HUES6 (cell line): ENCODE results near the gene TJAP1.
"Not testable (repeated sequence)": the region's sequence is repeated elsewhere in the genome, so short reads cannot be mapped to it uniquely, and the experiment has no call there.

Source experiments
- H3K27ac ChIP-seq: 2 replicates; pipeline ENCODE4 v1.7.0; 2013; ENCODE audit warnings: low read depth, mild to moderate bottlenecking, low read length, inconsistent platforms
- H3K27me3 ChIP-seq: 2 replicates; pipeline ENCODE4 v1.6.1; 2013; ENCODE audit warnings: low read length; ENCODE audit not compliant: control insufficient read depth, insufficient read depth
- H3K36me3 ChIP-seq: 2 replicates; pipeline ENCODE4 v1.6.1; 2013; ENCODE audit warnings: low read length; ENCODE audit not compliant: control insufficient read depth, insufficient read depth
- H3K4me1 ChIP-seq: 2 replicates; pipeline ENCODE4 v1.6.1; 2013; ENCODE audit warnings: low read length; ENCODE audit not compliant: control insufficient read depth, insufficient read depth
- H3K4me3 ChIP-seq: 2 replicates; pipeline ENCODE4 v1.5.1; 2013; ENCODE audit warnings: low read depth, low read length
- H3K9ac ChIP-seq: one replicate; pipeline ENCODE4 v1.6.1; 2013; ENCODE audit warnings: mild to moderate bottlenecking, low read length
- H3K9me3 ChIP-seq: 2 replicates; pipeline ENCODE4 v1.6.1; 2013; ENCODE audit warnings: low read depth, low read length; ENCODE audit not compliant: control insufficient read depth, insufficient read depth

Gene TJAP1

GRCh38 chr6:43517505-43518357 is 40.4 kb downstream of the TJAP1 start:
- H3K4me1 ChIP-seq, result peaks cover 10% of the 10 kb centered on the region
- H3K27me3 ChIP-seq, result no peaks in the 10 kb centered on the region
- peak overlapping the region; percentile 95 for H3K9ac ChIP-seq
- no peaks in the 10 kb centered on the region for H3K9me3 ChIP-seq
- H3K27ac ChIP-seq, result peak overlapping the region; percentile 64; the same call in 1 of the 2 replicates
- H3K4me3 ChIP-seq, result peak overlapping the region; percentile 89
- peaks cover 69% of the 10 kb centered on the region for H3K36me3 ChIP-seq

- Histone ChIP-seq H3K4me3 (no peak overlapping the region), H3K27me3 (no peaks in the 10 kb centered on the region), H3K4me1 (peaks cover 10% of the 10 kb centered on the region), H3K9me3 (no peaks in the 10 kb centered on the region), H3K36me3 (peaks cover 71% of the 10 kb centered on the region), H3K27ac (no peak overlapping the region), H3K9ac (no peak overlapping the region)
Measured at GRCh38 chr6:43520097-43520496, 42.7 kb downstream of the TJAP1 start.

DNA sequence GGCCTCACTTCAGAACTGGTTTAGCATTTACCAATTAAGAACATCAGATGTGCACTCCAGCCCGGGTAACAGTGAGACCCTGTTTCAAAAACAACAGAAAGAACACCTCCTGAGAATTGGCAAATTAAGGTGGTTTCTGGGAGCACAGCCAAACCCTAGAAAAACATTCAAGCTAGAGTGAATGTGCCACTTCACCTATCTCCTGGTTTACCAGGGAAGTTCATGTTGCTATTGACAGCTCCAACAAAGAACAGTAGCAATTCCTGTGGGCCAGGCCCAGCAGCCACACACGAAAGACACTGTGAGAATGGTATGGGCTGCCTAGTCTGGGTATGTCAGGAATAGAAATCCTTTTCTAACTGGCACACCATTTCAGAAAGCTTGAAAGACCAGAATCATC is 44.5 kb downstream of the TJAP1 start:
- H3K27ac ChIP-seq, result no peak overlapping the region
- no peak overlapping the region for H3K4me3 ChIP-seq
- H3K27me3 ChIP-seq, result no peaks in the 10 kb centered on the region
- peaks cover 5% of the 10 kb centered on the region for H3K4me1 ChIP-seq
- peaks cover 82% of the 10 kb centered on the region for H3K36me3 ChIP-seq
- H3K9me3 ChIP-seq, result no peaks in the 10 kb centered on the region
- no peak overlapping the region for H3K9ac ChIP-seq

GRCh38 chr6:43522547-43523261 is 45.3 kb downstream of the TJAP1 start:
- Histone ChIP-seq H3K9ac (no peak overlapping the region), H3K36me3 (peaks cover 86% of the 10 kb centered on the region), H3K27me3 (no peaks in the 10 kb centered on the region), H3K9me3 (no peaks in the 10 kb centered on the region), H3K27ac (no peak overlapping the region), H3K4me1 (peaks cover 5% of the 10 kb centered on the region), H3K4me3 (no peak overlapping the region)

DNA sequence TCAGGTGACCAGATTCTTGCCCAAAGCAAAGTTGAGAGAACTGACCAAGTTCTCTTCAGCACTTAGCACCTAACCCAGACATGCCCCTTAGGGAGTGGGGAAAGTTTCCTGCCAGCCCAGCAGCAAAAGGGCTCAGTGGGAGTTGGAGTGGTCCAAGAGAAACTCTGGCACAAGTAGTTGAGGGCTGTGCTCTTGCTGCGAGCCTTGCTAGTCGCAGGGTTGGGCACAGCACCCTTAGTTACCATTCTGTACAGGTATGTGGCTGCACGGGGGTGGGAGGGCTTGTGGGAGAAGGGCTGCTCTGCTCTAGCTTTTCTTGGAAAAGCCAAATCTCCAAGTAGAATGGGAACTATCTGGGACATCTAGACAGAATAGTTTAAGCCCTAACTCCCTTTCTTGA is 45.9 kb downstream of the TJAP1 start:
- Histone ChIP-seq H3K4me1 (peaks cover 1% of the 10 kb centered on the region), H3K27me3 (no peaks in the 10 kb centered on the region), H3K4me3 (no peak overlapping the region)

DNA sequence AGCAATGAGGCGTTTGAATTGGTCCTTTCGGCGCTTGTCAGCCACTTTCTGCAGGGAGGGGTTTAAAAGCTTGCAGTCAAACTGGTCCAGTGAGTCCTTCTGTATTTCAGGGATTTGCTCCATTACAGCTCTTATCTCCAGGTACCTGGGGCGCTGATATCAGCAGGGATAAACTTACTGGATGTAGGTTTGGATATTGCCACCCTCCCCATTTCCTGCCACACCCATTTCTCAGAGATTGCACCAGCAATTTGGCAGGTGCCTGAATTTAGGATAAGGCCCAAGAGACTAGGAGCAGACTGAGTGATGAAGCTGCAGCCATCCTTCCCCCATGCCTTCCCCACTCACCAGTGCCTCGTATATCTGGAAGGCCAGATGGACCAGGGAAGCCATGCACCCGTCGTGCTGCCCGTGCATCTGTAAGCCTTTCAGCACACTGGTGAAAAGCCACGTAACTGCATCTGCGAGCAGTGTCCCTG is 47.2 kb downstream of the TJAP1 start:
- H3K9me3 ChIP-seq, result no peaks in the 10 kb centered on the region
- no peaks in the 10 kb centered on the region for H3K27me3 ChIP-seq
- H3K27ac ChIP-seq, result no peak overlapping the region
- H3K4me1 ChIP-seq, result no peaks in the 10 kb centered on the region
- H3K9ac ChIP-seq, result no peak overlapping the region
- no peak overlapping the region for H3K4me3 ChIP-seq
- peaks cover 97% of the 10 kb centered on the region for H3K36me3 ChIP-seq

More for the DNA sequence above, 45.9 kb downstream of the TJAP1 start:
- no peak overlapping the region for H3K9ac ChIP-seq
- H3K9me3 ChIP-seq, result no peaks in the 10 kb centered on the region
- peaks cover 91% of the 10 kb centered on the region for H3K36me3 ChIP-seq
- no peak overlapping the region for H3K27ac ChIP-seq

DNA sequence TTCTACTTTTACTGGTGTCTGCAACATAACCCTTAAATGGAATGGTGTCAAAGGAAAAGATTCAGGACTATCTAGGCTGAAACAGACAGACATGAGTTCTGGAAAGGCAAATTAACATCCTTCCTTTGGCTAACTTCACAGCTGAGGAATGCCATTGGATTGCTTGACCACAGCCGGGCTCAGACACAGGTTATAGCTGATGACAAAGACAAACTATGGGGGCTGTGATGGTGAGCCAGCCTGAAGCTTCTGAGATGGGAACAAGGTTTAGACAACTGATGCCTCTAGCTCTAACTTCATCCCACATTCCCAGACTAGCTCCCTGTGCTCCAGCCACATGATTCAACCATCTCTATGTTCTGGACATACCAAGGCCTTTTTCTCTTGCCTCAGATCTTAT is 54.8 kb downstream of the TJAP1 start:
- no peaks in the 10 kb centered on the region for H3K27me3 ChIP-seq
- peaks cover 86% of the 10 kb centered on the region for H3K36me3 ChIP-seq
- no peak overlapping the region for H3K9ac ChIP-seq
- H3K27ac ChIP-seq, result no peak overlapping the region
- H3K4me1 ChIP-seq, result no peaks in the 10 kb centered on the region
- no peak overlapping the region for H3K4me3 ChIP-seq
- no peaks in the 10 kb centered on the region for H3K9me3 ChIP-seq

DNA sequence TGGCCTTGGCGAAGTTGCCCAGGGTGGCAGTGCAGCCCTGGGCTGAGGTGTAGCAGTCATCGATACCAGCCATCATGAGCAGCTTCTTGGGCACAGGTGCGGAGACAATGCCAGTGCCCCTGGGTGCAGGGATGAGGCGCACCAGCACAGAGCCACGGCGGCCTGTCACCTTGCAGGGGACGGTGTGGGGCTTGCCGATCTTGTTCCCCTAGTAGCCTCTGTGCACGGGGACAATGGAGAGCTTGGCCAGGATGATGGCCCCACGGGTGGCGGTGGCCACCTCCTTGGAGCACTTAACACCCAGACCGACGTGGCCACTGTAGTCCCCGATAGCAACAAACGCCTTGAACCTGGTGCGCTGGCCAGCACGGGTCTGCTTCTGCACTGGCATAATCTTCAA is 61.6 kb downstream of the TJAP1 start:
- H3K4me3 ChIP-seq, H3K27me3 ChIP-seq, H3K4me1 ChIP-seq, H3K27ac ChIP-seq, H3K9me3 ChIP-seq, H3K9ac ChIP-seq: not testable (repeated sequence)
- H3K36me3 ChIP-seq, result peaks cover 79% of the 10 kb centered on the region

DNA sequence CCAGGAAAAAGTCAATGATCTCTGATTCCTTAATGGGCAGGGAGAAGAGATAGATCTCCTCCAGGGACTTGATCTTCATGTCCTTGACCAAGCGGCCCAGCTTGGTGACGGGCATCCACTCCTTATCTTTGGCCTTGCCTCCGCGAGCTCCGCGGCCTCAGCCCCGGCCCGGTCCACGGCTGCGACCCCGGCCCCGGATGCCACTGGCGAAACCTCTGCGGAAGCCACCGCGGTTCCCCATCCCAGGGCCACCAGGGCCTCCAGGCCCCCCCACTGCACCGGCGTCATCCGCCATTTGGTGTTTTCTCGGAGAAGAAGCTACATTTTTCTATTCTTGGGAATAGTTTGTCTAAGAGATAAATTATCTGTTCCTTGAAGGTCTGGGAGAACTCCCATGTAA is 62.0 kb downstream of the TJAP1 start:
- not testable (repeated sequence) for H3K9me3 ChIP-seq, H3K9ac ChIP-seq, H3K27me3 ChIP-seq, H3K4me3 ChIP-seq, H3K4me1 ChIP-seq, H3K27ac ChIP-seq
- H3K36me3 ChIP-seq, result peaks cover 78% of the 10 kb centered on the region

DNA sequence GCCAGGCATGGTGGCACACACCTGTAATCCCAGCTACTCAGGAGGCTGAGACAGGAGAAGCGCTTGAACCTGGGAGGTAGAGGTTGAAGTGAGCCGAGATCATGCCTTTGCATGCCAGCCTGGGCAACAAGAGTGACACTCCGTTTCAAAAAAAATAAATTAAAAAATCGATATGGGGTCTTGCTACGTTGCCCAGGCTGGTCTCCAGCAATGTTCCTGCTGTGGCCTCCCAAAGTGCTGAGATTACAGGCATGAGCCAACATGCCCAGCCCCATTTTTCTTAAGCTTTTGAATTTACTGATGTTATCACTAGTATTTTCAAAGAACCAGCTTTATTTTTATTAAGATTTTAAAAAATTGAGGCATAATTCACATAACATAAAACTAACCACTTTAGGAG is 63.1 kb downstream of the TJAP1 start:
- H3K36me3 ChIP-seq, result peaks cover 82% of the 10 kb centered on the region
- no peaks in the 10 kb centered on the region for H3K4me1 ChIP-seq
- H3K27ac ChIP-seq, result no peak overlapping the region
- no peaks in the 10 kb centered on the region for H3K9me3 ChIP-seq
- H3K4me3 ChIP-seq, result no peak overlapping the region
- H3K9ac ChIP-seq, result no peak overlapping the region
- H3K27me3 ChIP-seq, result no peaks in the 10 kb centered on the region

DNA sequence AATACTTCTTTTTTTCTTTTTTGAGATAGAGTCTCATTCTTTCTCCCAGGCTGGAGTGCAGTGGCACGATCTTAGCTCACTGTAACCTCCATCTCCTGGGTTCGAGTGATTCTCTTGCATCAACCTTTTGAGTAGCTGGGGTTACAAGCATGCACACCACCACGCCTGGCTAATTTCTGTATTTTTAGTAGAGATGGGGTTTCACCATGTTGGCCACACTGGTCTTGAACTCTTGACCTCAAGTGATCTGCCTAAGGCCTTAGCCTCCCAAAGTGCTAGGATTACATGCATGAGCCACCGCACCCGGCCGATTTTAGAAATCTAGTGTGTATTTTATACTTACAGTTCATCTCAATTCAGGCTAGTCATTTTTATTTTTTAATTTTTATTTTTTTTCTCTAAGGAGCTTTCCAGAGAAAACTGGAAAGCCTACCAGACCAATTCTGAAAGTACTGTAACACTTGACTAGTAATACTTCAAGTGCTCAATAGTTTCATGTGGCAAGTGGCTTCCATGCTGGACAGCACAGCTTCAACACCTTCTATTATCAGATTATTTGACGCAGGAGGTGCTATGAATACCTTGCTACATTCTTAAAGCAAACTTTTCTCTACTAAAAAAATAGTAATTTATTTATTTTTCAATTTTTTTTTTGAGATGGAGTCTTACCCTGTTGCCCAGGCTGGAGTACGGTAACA is 64.6 kb downstream of the TJAP1 start:
- no peaks in the 10 kb centered on the region for H3K9me3 ChIP-seq
- H3K27ac ChIP-seq, result no peak overlapping the region
- no peaks in the 10 kb centered on the region for H3K27me3 ChIP-seq
- H3K9ac ChIP-seq, result no peak overlapping the region
- peaks cover 88% of the 10 kb centered on the region for H3K36me3 ChIP-seq
- no peak overlapping the region for H3K4me3 ChIP-seq
- H3K4me1 ChIP-seq, result no peaks in the 10 kb centered on the region
